NCI-H446 treated with DMSO at 0.1 percent for 48 hours (cell line): Measurements from ENCODE around the gene TRMT1.

Source experiments
- DNase-seq: peaks from one replicate; lab custom pipeline; 2025; lab: John Stamatoyannopoulos, UW

The TRMT1 gene

GRCh38 chr19:13090511-13091231 is 25.9 kb downstream of the TRMT1 start:
- no peak for DNase-seq

- DNase-seq = no peak
Observed at GRCh38 chr19:13089857-13090507, 26.6 kb downstream of the TRMT1 start.

- DNase-seq = no peak
Observed at GRCh38 chr19:13089139-13089856, 27.2 kb downstream of the TRMT1 start.

- no peak for DNase-seq
Observed at GRCh38 chr19:13087795-13088537, 28.6 kb downstream of the TRMT1 start.

GRCh38 chr19:13087295-13087694 is 29.2 kb downstream of the TRMT1 start:
- DNase-seq = no peak

GRCh38 chr19:13086341-13086740 is 30.2 kb downstream of the TRMT1 start:
- DNase-seq = no peak

GRCh38 chr19:13085666-13086065 is 30.9 kb downstream of the TRMT1 start:
- no peak for DNase-seq

GRCh38 chr19:13083627-13084026 is 32.9 kb downstream of the TRMT1 start:
- DNase-seq = no peak

- DNase-seq = no peak
Observed at GRCh38 chr19:13083008-13083404, 33.5 kb downstream of the TRMT1 start.

GRCh38 chr19:13082192-13083007 is 34.1 kb downstream of the TRMT1 start:
- no peak for DNase-seq

- DNase-seq = peak; percentile 42
Observed at GRCh38 chr19:13079542-13079986, 37.0 kb downstream of the TRMT1 start.

GRCh38 chr19:13078897-13079541 is 37.5 kb downstream of the TRMT1 start:
- DNase-seq = peak; percentile 61

- no peak for DNase-seq
Observed at GRCh38 chr19:13078381-13078780, 38.2 kb downstream of the TRMT1 start.

- DNase-seq = no peak
Observed at GRCh38 chr19:13077240-13077639, 39.3 kb downstream of the TRMT1 start.

- no peak for DNase-seq
Observed at GRCh38 chr19:13076787-13077186, 39.8 kb downstream of the TRMT1 start.

GRCh38 chr19:13076320-13076719 is 40.2 kb downstream of the TRMT1 start:
- no peak for DNase-seq

GRCh38 chr19:13074378-13074777 is 42.2 kb downstream of the TRMT1 start:
- no peak for DNase-seq

- DNase-seq = no peak
Observed at GRCh38 chr19:13073263-13073662, 43.3 kb downstream of the TRMT1 start.

- DNase-seq = no peak
Observed at GRCh38 chr19:13072188-13072908, 44.2 kb downstream of the TRMT1 start.
